ENCODE results near the gene CDH22. TPM values are rescaled to one million over a fixed set of nuclear protein-coding genes. Genes with fewer than 3 reads are reported as not detected.

The CDH22 gene
- total and polyA plus RNA-seq, 9 of the 15 experiments (the other 6 are each of a cell fraction or from before 2014, with no cell fraction given), result 0.07 to 0.08 TPM; not detected in 7

GRCh38 chr20:46164254-46164653 lies 144.0 kb downstream of the CDH22 start (continued):
- TF ChIP-seq, protein P1, sequence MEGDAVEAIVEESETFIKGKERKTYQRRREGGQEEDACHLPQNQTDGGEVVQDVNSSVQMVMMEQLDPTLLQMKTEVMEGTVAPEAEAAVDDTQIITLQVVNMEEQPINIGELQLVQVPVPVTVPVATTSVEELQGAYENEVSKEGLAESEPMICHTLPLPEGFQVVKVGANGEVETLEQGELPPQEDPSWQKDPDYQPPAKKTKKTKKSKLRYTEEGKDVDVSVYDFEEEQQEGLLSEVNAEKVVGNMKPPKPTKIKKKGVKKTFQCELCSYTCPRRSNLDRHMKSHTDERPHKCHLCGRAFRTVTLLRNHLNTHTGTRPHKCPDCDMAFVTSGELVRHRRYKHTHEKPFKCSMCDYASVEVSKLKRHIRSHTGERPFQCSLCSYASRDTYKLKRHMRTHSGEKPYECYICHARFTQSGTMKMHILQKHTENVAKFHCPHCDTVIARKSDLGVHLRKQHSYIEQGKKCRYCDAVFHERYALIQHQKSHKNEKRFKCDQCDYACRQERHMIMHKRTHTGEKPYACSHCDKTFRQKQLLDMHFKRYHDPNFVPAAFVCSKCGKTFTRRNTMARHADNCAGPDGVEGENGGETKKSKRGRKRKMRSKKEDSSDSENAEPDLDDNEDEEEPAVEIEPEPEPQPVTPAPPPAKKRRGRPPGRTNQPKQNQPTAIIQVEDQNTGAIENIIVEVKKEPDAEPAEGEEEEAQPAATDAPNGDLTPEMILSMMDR (IDR thresholded peaks at IDR 0.05 in 2 of 3, conservative IDR thresholded peaks at IDR 0.05 in 1 of 3; ENCODE audit: insufficient read depth in 2 of 3, low read depth in 1 of 3, low read length in 3 of 3), result no peak
- TF ChIP-seq ZNF518B (CRISPR knock-in tag; IDR thresholded peaks at IDR 0.05) (no peak), BCLAF1 (IDR thresholded peaks at IDR 0.05; ENCODE audit: borderline replicate concordance in 1 of 2, control insufficient read depth in 1 of 2, low read depth in 2 of 2, low read length in 1 of 2) (no peak), RAD21 (CRISPR knock-in tag; conservative IDR thresholded peaks at IDR 0.05 in 1 of 2, IDR thresholded peaks at IDR 0.05 in 1 of 2) (no peak)
